GM10248 (cell line): ENCODE measurements around the gene PYGB.

Experiments used
- CTCF ChIA-PET: fragments of 300-600 bp; sonication (Branson Sonifier 250); formaldehyde crosslinking; extraction: SDS; loops from one replicate; lab custom pipeline; 2021; ENCODE audit warnings: antibody characterized with exemption; lab: Yijun Ruan, JAX
- POLR2A ChIA-PET: fragments of 350-650 bp; sonication (Branson Sonifier 250); formaldehyde crosslinking; extraction: SDS; loops from one replicate; lab custom pipeline; 2020; ENCODE audit warnings: antibody characterized with exemption; lab: Yijun Ruan, JAX
- DNase-seq: peaks from one replicate; pipeline ENCODE4 v3.0.0; 2012; ENCODE audit errors: extremely low spot score
- CTCF ChIP-seq: IDR thresholded peaks from 2 replicates; pipeline ENCODE4 v1.5.1; 2012; ENCODE audit warnings: mild to moderate bottlenecking, low read depth; ENCODE audit errors: extremely low read depth, missing control alignments, control extremely low read depth

Gene PYGB

DNA sequence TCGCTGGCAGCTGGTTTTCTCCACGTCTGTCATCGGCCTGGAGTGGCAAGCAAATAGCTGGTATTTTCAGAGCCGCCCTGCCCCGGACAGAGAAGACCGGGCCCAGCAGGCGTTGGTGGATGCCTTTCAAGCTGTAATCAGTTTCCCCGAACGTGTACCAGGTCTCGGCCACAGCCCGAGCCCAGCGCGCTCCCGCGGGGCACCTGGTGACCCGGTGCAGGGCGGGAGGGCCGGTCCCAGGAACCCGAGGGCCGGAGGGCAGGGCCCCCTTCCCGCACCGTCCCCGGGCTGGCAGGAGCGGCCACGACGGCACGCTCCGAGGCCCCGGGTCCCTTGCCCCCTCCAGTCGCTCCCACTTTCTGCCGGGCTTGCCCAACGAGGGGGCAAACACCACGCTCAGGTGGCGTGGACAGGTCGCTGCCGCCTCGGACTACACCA, 348 bp upstream of the PYGB start:
- no peak for TF ChIP-seq CTCF
- POLR2A ChIA-PET: interaction anchor here (0.6 to 1.0 kb wide), 2 partner anchors 52 to 143 kb away, joined by 3 to 6 read pairs; partner anchors contain the start of genes ABHD12 and ENTPD6
- CTCF ChIA-PET: interaction anchor here (0.7 to 3.0 kb wide), 14 partner anchors 11 to 151 kb away, joined by 3 to 21 read pairs (median 3); partner anchors contain the start of gene ENTPD6
- no peak for DNase-seq

DNA sequence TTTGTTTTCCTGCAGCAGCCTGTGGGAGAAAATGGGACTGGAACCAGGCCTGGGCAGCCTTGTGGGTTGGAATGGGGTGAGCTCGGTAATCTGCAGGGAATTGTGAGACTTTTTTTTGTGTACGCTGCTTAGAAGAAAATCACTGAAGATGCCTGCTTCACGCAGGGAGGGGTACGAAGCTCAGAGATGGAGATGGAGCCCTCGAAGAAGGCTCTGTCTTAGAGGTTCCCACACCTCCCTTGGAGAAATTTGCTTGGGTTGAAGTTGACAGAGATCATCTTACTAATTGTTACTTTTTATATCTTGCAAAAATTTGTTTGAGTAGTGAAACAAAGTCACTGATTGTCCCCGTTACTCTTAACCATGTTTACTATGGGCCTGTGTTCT, 894 bp downstream of the PYGB start:
- POLR2A ChIA-PET: no interaction called here
- no peak for TF ChIP-seq CTCF
- CTCF ChIA-PET: interaction anchor here (3.0 kb wide), 1 partner anchor 150 kb away, joined by 21 read pairs; no protein-coding TSS in a partner anchor

DNA sequence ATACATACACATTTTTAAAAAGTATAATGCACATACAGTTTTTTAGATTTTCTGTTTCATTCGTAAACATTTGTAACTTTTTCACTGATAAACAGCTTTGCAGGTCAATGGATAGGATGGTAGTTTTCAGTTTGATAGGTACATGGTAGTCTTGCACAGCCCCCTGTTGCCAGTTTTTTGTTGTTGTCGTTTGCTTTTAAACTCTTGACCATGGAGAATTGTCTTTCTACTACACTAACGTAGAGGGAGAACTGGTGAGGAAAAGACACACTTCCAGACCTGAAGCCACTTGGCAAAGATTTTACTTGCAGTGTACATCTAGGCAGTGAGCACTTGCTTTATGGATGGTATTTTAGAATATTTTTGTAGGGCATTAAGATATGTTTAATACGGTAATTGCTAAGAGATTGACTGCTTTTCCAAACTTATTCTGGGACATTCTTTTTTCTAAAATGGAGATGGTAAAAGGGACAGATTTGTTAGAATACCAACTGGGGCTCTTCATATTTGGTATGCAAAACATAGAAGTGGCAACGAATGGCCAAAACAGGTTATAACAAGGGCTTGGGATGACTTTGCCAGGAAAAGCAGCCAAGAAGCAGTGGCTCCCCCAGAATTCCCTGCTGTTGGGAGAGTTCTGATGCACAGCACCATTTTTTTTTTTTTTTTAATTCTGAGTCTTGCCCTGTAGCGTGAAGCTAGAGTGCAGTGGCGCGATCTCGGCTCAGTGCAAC, 1.5 kb downstream of the PYGB start:
- no peak for TF ChIP-seq CTCF
- DNase-seq: no peak
- CTCF ChIA-PET: interaction anchor here (3.0 kb wide), 1 partner anchor 150 kb away, joined by 21 read pairs; no protein-coding TSS in a partner anchor

More for the DNA sequence above, 894 bp downstream of the PYGB start:
- no peak for DNase-seq

DNA sequence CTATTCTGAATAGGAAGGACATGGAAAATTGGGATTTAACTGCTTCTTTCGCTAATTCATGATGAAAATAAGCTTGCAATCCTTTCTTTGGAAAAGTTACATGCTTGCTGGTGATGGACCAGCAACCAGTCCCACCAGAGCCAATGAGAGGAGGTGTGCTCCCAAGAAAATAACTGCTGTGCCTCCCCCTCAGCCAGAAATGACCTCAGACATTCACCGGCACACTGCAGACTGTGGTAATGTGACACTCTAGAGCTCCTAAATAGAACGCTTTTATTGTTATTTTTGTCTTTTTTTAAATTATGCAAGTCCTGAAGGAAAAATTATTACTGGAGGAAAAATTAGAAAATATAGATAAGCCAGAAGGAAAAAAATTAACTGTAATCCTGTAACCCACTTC, 2.6 kb downstream of the PYGB start:
- POLR2A ChIA-PET: interaction anchor here (0.6 kb wide), 1 partner anchor 140 kb away, joined by 4 read pairs; the partner anchor contains the start of gene ABHD12
- TF ChIP-seq CTCF: no peak
- CTCF ChIA-PET: interaction anchor here (0.7 to 0.9 kb wide), 2 partner anchors 9 to 149 kb away, joined by 3 read pairs; no protein-coding TSS in a partner anchor
- DNase-seq: no peak

More for the DNA sequence above, 1.5 kb downstream of the PYGB start:
- POLR2A ChIA-PET: no interaction called here

- TF ChIP-seq CTCF: no peak
- ChIA-PET POLR2A (interaction anchor here (0.6 kb wide), 1 partner anchor 140 kb away, joined by 4 read pairs; the partner anchor contains the start of gene ABHD12), CTCF (interaction anchor here (0.7 to 2.2 kb wide), 4 partner anchors 9 to 148 kb away, joined by 3 to 8 read pairs (median 3); no protein-coding TSS in a partner anchor)
- DNase-seq: no peak
These were observed 3.1 kb downstream of the PYGB start for GRCh38 chr20:25251019-25251418.

- POLR2A ChIA-PET: no interaction called here
- no peak for DNase-seq
- TF ChIP-seq CTCF: no peak
- CTCF ChIA-PET: interaction anchor here (0.9 to 2.2 kb wide), 3 partner anchors 28 to 148 kb away, joined by 3 to 8 read pairs (median 3); no protein-coding TSS in a partner anchor
These were observed 3.7 kb downstream of the PYGB start for GRCh38 chr20:25251558-25251957.
